Fibroblast of upper back skin (primary cell): ENCODE measurements around the gene LBX2.

Experiments
- DNase-seq: peaks from one replicate; pipeline ENCODE4 v3.0.0-alpha.2; 2013

LBX2 gene, protein sequence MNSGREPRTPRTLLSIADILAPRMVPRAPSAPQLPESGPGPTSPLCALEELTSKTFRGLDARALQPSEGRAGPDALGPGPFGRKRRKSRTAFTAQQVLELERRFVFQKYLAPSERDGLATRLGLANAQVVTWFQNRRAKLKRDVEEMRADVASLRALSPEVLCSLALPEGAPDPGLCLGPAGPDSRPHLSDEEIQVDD

GRCh38 chr2:74499267-74499939 is at the start of gene LBX2:
Gene LBX2, minus strand, starts transcription at chr2:74499603. Its CDS starts 66 bp downstream, at chr2:74499537.
- no peak for DNase-seq

DNA sequence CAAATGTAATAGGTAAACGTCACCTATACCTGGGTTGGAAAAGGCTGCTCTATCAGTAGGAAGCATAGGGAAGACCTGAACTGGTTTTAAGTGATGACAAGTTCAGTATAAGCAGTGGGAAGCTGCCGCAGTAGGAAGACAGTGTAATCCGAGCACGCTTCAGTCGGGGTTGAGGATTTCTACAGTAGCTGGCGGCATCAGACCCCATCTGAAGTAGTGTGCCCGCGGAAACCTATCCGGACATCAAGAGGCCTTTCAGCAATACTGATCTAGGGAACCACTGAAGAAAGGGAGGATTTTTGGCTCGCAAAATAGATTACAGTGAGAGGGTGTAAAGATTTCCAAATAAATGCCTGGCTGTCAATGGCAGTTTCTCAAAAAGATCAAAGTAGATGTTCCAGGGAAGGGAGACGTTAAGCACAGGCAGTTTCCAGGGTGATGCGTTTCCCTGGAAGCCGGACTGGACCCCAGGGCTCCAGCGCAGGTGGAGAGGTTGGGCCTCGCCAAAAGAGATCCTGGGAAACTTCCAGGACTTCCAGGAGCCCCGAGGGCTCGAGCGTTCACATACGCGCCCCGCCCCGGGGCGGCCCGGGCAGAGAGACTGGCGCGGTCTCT is 49.0 kb upstream of the LBX2 start:
- no peak for DNase-seq

GRCh38 chr2:74546004-74546403 is 46.6 kb upstream of the LBX2 start:
- no peak for DNase-seq

DNA sequence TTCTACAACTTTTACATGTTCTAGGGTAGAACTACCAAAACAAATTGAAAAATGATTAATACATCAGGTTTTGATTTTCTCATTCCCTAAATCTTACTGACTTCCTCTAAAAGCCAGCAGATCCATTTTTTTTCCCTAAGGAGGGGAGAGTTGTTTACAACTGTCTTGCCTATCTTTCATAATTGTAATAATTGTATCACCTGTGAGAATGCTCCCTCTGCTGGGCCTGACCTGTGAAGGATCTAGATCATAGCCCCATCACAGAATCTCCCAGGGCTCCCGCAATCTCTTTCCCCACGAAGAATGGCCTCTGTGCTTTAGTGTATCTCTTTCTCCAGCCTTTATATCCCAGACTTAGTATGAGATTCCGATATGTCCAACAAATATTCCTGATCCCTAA is 45.2 kb upstream of the LBX2 start:
- no peak for DNase-seq

- no peak for DNase-seq
Observed at GRCh38 chr2:74542978-74543377, 43.6 kb upstream of the LBX2 start.

DNA sequence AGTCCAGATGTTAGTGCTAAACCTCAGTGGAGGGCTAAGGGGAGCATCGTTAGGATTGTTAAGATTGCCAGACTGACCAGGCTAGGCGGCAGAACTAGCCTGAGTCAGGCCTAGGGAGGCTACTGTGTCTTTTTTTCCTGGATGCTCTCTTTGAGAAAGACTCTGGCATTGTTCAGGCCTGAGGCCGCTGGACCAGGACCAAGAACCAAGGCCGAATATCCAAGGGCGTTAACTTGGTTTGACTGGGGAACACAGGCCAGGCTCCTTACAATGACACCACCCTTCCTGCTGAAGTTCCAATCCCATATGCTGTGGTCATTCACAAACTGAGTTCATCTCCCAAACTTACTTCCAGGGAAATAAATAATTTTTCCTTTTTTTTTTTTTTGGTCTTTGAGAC is 40.9 kb upstream of the LBX2 start:
- DNase-seq = no peak

- DNase-seq = no peak
Observed at GRCh38 chr2:74538881-74539339, 39.5 kb upstream of the LBX2 start.

DNA sequence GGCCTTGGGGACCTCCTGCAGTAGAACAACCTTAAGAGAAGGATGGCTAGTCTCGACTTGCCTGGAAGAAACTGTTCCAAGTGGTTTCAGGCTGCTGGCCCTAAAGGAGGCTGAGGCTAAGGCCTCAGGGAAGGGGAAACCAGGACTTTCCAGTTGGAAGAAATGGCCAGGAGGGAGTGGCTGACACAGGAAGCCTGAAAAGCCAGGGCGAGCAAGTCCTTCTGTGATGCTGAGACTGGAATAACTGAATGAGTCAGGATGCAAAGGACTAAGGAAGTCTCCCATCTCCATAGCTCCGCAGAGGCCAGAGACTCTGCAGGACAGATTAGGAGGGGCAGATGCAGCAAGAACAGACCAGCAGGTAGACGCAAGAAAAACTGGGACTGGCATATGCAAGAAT is 37.7 kb upstream of the LBX2 start:
- DNase-seq = no peak

DNA sequence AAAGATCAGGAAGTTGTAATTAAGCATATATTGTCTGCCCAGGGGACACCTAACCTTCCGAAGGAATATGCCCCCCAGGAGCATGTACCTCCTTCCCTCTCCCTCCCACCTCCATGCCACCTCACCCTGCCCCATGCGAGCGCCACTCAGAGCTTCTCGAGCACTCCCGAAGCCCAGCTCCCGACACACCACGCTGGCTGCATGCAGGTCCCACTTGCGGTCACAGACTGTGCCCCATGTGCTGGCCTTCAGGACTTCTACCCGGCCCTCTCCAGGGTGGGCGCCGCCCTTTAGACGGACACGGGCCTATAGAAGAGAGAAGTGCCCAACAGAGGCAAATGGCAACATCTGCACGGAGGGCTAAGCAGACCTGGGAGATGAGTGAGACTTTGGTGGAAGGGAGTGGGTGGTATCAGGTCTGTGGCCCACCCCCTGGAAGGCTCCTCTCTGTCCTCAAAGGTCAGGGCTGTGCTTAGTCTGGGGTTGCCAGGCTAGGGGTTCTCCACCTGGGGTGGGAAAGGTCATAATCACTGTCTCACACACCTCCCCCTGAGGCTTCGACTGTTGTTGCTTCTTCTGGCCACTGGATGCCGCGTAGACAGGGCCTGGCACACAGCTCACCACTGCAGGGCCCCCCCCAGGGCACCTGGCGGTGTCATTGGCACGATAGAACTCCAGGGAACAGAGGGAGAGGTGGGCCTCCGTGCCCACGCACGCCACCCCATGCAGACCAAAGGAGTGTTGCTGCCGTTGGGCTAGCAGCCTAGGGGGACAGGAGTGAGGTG is 37.0 kb upstream of the LBX2 start:
- no peak for DNase-seq

GRCh38 chr2:74535440-74535965 is 36.1 kb upstream of the LBX2 start:
- no peak for DNase-seq

DNA sequence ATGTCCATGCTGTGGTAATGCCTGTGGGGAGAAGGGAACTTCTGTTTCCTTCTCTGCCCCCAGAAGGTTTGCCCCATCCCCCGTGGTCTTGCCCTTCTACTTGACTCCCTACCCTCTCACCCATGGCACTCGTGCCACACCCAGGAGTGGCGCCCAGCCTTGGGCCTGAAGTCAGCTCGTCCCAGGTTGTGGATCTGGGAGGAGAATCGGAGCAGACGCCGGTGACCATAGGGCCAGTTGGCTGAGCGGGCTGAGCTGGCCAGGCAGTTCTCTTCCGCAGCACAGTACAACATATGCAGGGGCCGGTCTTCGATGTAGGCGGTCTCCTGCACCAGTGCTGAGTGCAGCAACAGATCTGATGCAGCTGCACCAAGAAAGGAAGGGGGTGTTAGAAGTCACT is 35.0 kb upstream of the LBX2 start:
- DNase-seq = no peak

DNA sequence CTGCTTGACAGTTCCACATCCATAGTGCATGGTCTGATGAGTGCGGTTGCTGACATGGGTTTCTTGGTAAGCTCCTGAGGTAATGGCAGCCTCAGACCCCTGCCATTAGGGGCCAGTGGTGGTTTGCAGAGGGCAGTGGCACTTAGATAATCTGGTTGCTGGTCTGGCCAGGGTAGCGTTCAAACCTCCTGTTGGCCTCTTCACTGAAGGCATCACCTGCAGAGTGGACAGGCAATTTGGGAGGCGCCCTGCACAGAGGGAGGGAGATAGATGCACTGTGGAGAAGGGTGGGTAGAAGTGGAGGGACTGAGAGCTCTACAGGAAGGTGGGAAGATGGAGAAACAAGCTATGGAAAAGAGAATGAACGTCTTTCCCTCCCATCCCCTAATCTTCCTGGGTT is 34.1 kb upstream of the LBX2 start:
- no peak for DNase-seq

GRCh38 chr2:74532222-74532621 is 32.8 kb upstream of the LBX2 start:
- peak; percentile 52 for DNase-seq

- no peak for DNase-seq
Observed at GRCh38 chr2:74531666-74532065, 32.3 kb upstream of the LBX2 start.

DNA sequence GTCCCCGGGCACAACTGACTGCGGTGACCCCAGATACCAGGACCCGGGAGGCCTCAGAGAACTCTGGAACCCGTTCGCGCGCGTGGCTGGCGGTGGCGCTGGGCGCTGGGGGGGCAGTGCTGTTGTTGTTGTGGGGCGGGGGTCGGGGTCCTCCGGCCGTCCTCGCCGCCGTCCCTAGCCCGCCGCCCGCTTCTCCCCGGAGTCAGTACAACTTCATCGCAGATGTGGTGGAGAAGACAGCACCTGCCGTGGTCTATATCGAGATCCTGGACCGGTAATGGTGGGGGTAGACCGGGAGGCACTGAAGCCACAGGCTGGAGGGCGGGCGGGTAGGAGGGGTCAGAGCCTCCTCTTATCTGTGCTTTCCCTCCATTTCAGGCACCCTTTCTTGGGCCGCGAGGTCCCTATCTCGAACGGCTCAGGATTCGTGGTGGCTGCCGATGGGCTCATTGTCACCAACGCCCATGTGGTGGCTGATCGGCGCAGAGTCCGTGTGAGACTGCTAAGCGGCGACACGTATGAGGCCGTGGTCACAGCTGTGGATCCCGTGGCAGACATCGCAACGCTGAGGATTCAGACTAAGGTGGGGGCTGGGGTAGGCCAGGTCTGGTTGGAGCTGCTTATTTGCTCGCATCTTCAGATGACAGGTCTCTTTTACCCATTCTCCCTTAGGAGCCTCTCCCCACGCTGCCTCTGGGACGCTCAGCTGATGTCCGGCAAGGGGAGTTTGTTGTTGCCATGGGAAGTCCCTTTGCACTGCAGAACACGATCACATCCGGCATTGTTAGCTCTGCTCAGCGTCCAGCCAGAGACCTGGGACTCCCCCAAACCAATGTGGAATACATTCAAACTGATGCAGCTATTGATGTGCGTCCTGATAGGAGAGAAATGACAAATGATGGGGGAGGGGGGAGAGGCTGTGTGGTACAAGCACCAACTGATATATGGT is 31.1 kb upstream of the LBX2 start:
- no peak for DNase-seq

GRCh38 chr2:74529357-74530238 is 30.2 kb upstream of the LBX2 start, which contains the start of the genes AUP1 and HTRA2:
Gene AUP1, minus strand, starts transcription at chr2:74529706. Its CDS starts 77 bp downstream, at chr2:74529629.
Gene HTRA2, plus strand, starts transcription at chr2:74529933. Its CDS starts 74 bp downstream, at chr2:74530007.
- DNase-seq = peak; percentile 99

GRCh38 chr2:74528600-74529356 is 29.4 kb upstream of the LBX2 start:
- no peak for DNase-seq

GRCh38 chr2:74527741-74528140 is 28.3 kb upstream of the LBX2 start:
- no peak for DNase-seq

DNA sequence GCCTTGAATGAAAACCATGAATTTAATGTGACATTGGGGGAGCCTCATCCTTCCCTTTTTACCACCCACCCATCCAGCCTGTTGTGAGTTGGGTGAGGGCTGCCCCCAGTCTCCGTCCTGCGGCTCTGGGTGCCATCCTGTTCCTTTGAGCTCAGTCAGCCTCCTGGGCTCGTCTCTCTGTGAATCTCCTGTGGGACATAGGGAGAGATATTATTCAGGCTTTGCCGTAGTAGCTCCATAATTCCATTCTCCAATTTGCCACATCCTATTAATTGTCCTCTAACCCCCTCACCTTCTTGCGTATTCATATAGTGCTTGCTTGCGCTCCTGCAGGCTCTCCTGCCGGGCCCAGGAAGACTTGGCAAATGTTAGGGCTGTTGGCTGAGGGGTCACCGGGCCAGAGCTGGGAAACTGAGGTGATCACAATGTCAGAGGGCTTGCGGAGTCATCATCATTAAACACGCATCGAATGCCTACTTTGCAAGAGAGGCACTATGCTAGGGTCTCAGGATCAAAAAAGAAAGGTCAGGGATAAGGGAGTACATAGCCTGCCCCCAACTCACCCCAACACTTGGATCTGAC is 27.3 kb upstream of the LBX2 start:
- no peak for DNase-seq
